HG03175 (cell line): ENCODE data around the gene EIF2S3B.
"Not testable (repeated sequence)": the region's sequence is repeated elsewhere in the genome, so short reads cannot be mapped to it uniquely, and the experiment has no call there.

ENCODE experiments used
- ATAC-seq: cut with Tn5 transposase; IDR thresholded peaks from one replicate; pipeline ENCODE4 v1.9.1; 2021; ENCODE audit warnings: mild to moderate bottlenecking, moderate library complexity; ENCODE audit not compliant: unreplicated experiment

The EIF2S3B gene

DNA sequence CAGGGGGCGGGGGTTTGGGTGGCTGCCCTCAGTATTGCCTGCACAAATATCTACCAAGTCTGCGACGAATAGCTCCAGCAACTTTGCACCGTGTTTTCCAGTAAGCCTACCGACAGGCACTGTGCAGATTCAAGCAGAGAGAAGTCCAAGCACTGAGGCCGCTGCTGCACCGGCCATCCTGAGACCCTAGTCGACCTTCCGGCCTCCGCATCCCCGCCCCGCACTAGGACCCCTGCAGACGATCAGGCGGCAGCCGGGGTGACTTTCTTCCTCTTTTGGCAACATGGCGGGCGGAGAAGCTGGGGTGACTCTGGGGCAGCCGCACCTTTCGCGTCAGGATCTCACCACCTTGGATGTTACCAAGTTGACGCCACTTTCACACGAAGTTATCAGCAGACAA lies at the start of gene EIF2S3B:
Gene EIF2S3B (plus strand): TSS at position 271 of the 400 bp plus-strand sequence. CDS start 13 bp downstream, at position 284.
- no peak for ATAC-seq

DNA sequence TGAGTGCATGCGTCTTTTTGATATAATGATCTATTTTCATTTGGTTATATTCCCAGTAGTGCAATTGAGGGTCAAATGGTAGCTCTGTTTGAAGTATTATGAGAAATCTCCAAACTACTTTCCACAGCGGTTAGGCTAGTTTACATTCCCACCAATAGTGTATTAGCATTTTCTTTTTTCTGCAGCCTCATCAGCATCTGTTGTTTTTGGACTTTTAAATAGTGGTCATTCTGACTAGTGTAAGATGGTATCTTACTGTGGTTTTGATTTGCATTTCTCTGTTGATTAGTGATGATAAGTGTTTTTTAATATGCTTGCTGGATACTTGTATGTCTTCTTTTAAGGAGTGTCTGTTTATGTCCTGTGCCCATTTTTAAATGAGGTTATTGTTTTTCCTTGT lies 48.8 kb upstream of the EIF2S3B start:
- ATAC-seq = no peak

DNA sequence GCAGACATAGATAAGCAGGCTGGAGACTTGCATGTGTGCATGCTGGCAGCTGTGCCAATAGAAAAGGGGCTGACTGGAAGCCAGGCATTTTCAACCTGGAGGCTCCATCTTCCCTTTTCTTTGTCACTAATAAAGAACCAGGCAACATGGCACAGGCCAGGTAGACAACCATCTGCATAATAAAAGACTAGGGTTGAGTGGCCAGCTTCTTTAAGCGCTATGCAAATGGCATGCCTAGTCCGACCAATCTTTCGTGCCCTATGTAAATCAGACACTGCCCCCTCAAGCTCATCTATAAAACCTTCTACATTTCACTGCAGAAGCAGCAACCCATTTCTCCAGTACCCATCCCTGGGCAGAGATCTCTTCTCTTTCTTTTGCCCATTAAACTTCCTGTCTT lies 47.9 kb upstream of the EIF2S3B start:
- ATAC-seq = no peak

DNA sequence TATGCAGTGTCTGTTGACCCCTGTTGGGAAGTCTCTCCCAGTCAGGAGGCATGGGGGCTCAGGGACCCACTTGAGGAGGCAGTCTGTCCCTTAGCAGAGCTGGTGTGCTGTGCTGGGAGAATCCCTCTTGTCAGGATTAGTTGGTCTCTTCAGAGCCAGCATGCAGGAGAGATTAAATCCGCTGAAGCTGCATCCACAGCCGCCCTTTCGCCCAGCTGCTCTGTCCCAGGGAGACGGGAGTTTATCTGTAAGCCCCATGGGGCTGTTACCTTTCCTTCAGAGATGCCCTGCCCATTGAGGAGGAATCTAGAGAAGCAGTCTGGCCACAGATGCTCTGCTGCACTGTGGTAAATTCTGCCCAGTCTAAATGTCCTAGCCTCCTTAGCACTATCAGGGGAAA lies 39.4 kb upstream of the EIF2S3B start:
- ATAC-seq = no peak

DNA sequence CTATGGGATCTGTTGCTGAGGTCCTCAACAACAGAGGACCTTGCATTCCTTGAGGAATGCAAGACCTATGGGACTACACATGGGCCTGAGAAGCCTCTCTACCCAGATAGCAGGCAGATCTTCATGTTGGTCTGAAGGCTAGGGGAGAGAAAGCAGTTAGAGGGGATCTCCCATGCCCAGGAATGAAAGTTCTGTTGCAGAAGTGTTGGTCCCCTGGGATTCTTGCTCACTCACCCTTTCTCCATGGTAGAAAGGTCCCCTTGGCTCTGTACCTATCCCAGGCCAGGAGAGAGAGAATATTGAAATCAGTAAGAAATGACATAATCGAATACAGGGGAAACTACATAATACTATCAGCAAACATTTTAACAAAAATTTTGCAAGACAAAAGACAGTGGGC lies 36.0 kb upstream of the EIF2S3B start:
- ATAC-seq = no peak

DNA sequence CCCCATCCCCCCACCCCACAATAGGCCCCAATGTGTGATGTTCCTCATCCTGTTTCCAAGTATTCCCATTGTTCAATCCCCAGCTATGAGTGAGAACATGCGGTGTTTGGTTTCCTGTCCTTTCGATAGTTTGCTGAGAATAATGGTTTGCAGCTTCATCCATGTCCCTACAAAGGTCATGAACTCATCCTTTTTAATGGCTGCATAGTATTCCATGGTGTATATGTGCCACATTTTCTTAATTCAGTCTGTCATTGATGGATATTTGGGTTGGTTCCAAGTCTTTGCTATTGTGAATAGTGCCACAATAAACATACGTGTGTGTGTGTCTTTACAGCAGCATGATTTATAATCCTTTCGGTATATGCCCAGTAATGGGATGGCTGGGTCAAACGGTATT lies 32.9 kb upstream of the EIF2S3B start:
- ATAC-seq = not testable (repeated sequence)

DNA sequence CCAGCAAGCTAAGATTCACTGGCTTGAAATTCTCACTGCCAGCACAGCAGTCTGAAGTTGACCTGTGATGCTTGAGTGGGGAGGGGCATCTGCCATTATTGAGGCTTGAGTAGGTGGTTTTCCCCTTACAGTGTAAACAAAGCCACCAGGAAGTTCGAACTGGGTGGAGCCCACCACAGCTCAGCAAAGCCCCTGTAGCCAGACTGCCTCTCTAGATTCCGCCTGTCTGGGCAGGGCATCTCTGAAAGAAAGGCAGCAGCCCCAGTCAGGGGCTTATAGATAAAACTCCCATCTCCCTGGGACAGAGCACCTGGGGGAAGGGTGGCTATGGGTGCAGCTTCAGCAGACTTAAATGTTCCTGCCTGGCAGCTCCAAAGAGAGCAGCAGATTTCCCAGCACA lies 23.8 kb upstream of the EIF2S3B start:
- not testable (repeated sequence) for ATAC-seq

DNA sequence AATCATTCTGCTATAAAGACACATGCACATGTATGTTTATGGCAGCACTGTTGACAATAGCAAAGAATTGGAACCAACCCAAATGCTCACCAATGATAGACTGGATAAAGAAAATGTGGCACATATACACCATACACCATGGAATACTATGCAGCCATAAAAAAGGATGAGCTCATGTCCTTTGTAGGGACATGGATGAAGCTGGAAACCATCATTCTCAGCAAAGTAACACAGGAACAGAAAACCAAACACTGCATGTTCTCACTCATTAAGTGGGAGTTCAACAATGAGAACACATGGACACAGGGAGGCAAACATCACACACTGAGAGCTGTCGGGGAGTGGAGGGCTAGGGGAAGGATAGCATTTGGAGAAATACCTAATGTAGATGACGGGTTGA lies 18.4 kb upstream of the EIF2S3B start:
- not testable (repeated sequence) for ATAC-seq

DNA sequence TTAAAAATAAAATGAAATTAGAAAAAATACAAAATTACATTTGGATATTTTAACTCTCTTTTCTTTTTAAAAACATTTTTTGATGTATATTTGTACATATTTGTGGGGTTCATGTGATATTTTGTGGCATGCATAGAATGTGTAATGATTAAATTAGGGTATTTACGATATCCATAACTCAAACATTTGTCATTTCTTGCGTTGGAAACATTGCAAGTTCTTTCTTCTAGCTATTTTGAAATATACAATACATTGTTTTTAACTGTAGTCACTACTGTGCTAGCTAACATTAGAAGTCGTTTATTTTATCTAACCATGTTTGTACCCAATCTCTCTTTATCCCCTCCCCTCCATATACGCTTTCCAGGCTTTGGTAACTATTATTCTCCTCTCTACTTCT lies 13.9 kb upstream of the EIF2S3B start:
- no peak for ATAC-seq

DNA sequence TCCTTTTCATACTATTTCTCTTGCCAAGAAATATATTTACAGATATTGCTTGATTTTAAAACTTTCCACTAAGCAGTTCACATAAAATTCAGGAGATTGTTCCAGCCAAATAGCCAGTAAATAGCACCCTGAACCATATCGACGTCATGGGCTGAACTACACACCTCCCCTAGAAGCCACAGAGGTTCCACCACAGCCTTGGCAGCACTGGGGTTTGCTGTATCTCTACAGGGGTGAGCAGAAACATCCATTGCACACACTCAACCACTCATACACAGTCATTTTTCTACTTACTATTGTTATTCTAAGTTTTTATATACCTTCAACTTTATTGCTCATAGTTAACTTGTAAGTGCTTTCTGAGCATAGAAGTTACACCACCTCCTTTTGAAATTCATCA lies 8.1 kb upstream of the EIF2S3B start:
- ATAC-seq = no peak

DNA sequence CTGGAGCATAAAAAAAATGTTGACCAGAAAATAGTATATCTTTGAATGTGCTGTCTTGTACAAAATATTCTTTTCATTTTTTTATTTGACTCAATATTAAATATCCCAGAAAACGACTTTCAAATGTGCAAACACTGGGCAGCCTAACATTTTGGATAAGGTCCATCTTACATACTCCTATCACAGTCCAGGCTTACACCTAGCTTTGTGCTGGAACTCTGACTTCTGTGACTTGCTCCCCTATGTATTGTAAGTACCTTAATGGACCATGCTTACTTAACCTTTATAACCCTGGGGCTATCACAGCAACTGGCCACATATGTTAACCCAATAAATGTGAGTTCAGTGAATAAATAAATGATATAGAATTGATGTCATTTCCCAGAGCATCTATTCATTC lies 7.6 kb upstream of the EIF2S3B start:
- no peak for ATAC-seq

DNA sequence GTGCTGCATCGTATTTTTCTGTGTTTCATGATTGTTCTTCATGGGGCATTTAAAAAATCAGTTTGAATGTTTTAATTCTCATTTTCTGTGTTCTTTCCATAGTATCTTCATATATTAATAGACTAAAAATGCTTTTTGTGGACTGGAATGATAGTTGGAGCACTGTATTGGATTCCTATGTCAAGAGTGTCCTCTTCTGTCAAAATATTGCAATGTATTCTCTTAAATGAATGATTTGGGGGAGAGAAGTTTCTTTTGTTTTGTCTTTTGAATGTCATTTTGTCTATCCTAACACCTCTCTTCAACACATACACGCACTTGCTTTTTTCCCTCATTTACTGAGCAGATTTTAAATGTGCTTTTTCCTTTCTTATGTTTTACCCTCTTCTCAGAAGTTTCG lies 4.7 kb upstream of the EIF2S3B start:
- ATAC-seq = no peak

DNA sequence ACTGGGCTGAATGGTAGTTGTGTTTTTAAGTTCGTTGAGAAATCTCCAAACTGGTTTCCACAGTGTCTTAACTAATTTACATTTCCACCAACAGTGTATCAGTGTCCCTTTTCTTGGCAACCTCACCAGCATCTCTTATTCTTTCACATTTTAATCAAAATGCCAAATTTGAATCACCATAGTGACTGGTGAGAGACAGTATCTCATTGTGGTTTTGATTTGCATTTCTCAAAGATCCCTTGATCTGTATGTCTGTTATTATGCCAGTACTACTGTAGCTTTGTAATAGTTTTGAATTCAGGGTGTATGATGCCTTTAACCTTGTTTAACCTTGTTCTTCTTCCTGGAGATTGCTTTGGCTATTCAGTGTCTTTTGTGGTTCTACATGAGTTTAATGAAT lies 2.2 kb upstream of the EIF2S3B start:
- ATAC-seq = no peak

DNA sequence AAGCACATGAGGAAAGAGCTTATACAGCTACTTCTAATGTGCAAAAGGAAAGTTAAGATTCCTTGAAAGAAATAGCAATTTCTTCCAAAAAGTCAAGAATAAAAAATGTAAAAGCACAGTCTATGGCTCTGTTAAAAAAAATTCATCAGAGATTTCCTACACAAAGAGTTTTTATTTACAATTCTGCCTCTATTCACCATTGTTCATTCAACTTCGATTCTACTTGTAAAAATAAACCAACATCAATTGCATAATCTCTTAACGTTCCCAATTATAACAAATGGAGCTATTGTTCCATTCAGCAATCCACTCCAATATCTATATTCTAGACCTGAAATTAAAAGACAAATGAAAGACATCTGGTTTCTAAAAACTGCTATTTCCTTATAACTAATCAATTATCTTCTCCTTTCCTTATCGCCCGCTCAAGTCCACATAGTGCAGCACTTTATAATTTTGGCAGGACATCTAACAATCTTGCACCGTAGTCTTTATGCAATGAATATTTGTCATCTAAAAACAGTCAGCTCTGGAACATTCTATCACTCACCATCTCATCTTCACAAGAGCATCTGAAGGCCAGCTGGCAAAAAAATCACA lies 6.2 kb downstream of the EIF2S3B start:
- no peak for ATAC-seq

DNA sequence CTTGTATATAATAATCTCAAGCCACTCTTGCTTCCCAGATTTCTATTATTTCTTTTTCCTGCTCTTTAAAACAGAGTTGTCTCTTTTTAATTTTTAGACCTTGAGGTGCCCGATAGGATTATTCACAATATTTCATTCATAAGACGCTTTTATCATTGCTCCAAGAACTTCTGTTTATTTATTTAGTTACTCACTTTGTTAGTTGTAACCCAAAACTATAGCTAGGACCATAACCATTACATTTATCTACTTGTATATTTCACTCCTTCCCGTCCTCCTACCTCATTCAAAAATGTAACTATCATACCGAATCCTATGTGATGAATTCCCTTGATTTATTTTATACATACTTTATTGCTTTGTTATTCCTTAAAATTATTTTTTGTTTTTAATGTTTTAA lies 7.1 kb downstream of the EIF2S3B start:
- ATAC-seq = no peak

DNA sequence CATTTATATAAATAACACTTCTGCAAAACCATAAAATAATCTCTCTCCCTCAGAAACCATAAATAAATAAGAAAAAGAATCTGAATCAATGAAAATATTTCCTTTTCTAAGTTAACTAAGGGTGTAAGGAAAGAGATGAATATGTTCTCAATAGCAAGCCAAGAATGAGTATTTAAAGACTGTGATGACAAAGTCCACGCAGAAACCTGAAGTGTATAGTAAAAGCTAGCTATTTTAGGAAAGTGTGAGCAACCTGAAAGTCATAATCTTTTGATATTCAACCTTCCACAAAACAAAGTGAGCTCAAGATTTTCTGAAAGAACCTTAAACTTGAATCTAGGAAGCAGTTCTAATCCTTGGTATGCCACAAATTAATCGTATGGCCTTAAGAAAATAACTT lies 15.9 kb downstream of the EIF2S3B start:
- no peak for ATAC-seq

DNA sequence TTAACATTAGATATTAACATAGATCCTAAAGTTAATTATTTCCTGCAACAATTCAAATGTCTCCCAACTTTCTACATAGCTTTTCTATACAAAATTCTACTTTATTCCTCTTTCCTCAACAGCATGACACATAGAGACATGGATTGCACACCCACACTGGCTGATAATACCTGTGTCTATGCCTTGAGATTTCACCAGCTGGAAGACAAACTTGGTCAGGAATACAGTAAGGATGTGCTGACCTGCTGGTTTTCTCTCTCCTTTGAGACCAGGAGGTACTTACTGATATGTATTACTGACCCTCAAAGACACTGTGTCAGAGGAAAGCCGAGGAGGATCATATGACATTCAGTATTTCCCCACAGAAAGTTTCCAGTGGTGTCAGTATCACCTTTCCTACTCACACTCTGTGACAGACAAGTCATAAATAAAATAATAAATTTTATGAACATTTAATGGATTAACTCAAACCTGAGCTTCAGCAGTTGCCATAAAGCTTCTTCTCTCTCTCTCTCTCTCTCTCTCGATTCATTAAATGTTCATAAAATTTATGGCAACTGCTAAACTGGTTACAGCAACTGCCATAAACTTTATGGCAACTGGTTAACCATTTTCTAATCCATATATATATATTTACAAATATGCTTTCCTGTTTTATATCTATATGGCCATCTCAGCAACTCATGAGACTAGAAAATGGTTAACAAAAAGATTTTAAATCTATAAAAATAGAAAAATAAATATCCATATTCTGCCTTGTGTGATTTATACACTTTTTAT lies 22.7 kb downstream of the EIF2S3B start:
- no peak for ATAC-seq

DNA sequence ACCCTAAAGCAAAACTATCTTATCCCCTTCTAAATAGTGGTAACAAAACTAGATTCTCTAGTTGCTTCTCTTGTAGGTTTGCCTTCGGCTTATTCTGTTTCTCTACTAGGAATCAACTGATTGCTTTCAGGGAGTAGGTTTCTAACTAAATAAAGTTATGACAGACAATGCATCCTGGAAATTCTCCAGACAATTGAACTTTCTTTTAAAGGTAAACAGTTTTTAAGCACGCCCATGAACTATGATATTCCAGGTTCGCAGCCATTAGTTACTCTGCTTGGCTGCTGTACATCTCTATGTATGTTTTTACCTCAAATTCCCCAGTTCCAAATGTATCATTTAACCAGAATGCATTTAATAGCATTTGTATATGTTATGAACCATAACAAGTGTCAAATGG lies 23.9 kb downstream of the EIF2S3B start:
- no peak for ATAC-seq

DNA sequence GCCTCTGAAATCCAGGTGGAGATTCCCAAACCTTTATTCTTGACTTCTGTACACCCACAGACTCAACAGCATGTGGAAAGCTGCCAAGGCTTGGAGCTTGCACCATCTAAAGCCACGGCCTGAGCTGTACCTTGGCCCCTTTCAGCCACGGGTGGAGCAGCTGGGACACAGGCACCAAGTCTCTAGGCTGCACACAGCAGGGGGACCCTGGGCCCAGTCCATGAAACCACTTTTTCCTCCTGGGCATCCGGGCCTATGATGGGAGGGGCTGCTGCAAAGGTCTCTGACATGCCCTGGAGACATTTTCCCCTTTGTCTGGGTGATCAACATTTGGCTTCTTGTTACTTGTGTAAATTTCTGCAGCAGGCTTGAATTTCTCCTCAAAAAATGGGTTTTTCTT lies 32.0 kb downstream of the EIF2S3B start:
- ATAC-seq = no peak

DNA sequence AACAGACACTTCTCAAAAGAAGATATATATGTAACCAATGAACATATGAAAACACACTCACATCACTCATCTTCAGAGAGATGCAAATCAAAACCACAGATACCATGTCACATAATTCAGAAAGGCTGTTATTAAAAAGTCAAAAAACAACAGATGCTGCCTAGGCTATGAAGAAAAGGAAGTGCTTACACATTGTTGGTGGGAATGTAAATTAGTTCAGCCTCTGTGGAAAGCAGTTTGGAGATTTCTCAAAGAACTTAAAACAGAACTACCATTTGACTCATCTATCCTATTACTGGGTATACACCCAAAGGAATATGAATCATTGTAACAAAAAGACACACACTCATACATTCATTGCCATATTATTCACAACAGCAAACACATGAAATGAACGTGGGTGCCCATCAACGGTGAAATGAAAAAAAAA lies 35.1 kb downstream of the EIF2S3B start:
- peak; percentile 87 for ATAC-seq

DNA sequence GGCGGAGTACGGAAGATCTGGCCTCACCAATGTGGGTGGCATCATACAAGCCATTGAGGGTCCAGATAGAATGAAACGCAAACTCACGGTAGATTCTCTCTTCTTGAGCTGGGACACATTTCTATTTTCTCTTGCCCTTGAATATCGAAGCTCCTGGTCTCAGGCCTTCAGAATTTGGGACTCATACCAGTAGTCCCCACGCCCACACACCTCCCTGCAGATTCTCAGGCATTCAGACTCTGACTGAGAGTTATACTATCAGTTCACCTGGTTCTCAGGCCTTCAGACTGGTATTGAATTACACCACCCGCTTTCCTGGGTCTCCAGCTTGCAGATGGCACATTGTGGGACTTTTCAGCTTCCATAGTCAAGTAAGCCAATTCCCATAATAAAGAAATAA lies 37.8 kb downstream of the EIF2S3B start:
- ATAC-seq = no peak

DNA sequence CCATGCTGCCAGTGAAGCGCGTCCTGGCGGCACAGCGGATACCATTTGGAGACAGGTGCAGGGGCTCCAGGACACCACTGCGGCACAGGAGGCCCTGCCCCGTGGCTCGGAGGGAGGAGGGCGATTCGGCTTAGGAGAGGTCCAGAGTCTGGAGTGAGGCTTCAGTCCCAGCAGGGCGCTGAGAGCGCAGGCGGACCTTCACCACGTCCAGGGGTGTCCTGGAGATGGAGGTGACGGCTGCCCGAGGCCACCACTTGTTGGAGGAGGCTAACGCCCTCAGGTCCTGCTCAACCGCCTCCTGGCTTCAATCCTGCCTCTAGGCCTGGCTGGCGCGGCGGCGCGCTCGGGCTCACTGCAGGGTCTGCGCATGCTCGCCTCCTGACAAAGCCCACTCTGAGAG lies 45.7 kb downstream of the EIF2S3B start:
- no peak for ATAC-seq

DNA sequence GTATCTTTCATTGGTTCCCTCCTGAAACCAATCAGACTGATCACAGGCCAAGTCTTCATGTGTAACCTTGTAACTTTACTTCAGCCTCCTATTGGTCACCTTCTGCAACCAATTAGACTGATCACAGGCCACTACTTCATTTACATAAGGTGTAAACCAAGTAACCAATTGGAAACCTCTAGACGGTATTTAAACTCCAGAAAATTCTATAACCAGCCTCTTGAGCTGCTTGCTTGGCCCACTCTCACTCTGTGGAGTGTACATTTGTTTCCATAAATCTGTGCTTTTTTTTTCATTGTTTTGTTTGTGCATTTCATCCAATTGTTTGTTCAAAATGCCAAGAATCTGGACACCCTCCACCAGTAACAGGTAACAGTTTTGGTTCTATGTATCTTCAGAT lies 47.5 kb downstream of the EIF2S3B start:
- no peak for ATAC-seq
